HFF-Myc (cell line): ENCODE data around the gene RRP1.

Experiments used
- DNase-seq: peaks from one replicate; pipeline ENCODE4 v3.0.0-alpha.2; 2011; ENCODE audit warnings: low read depth; ENCODE audit errors: extremely low read depth
- H3K4me3 ChIP-seq: replicated peaks from 2 replicates; pipeline ENCODE4 v1.5.1; 2011; ENCODE audit warnings: low read depth, mild to moderate bottlenecking, control low read depth, low read length
- CTCF ChIP-seq: IDR thresholded peaks from 2 replicates; pipeline ENCODE4 v1.5.1; 2012; ENCODE audit warnings: mild to moderate bottlenecking, low read depth, low read length, control low read depth; ENCODE audit errors: missing control alignments

Gene RRP1

GRCh38 chr21:43812957-43813655, 23.7 kb downstream of the RRP1 start:
- no peak for DNase-seq
- TF ChIP-seq CTCF: no peak
- no peak overlapping the region for H3K4me3 ChIP-seq

GRCh38 chr21:43813656-43813980, 24.2 kb downstream of the RRP1 start:
- DNase-seq: no peak
- no peak for TF ChIP-seq CTCF
- no peak overlapping the region for H3K4me3 ChIP-seq

GRCh38 chr21:43814215-43815106, 25.1 kb downstream of the RRP1 start:
- no peak for DNase-seq
- H3K4me3 ChIP-seq: no peak overlapping the region

GRCh38 chr21:43815107-43815613, 25.8 kb downstream of the RRP1 start:
- TF ChIP-seq CTCF: no peak
- no peak overlapping the region for H3K4me3 ChIP-seq
- no peak for DNase-seq

More at GRCh38 chr21:43814215-43815106, 25.1 kb downstream of the RRP1 start:
- no peak for TF ChIP-seq CTCF

GRCh38 chr21:43815991-43816390, 26.6 kb downstream of the RRP1 start:
- TF ChIP-seq CTCF: no peak
- DNase-seq: no peak

GRCh38 chr21:43816611-43817071, 27.3 kb downstream of the RRP1 start:
- H3K4me3 ChIP-seq: no peak overlapping the region
- DNase-seq: no peak
- no peak for TF ChIP-seq CTCF

More at GRCh38 chr21:43815991-43816390, 26.6 kb downstream of the RRP1 start:
- no peak overlapping the region for H3K4me3 ChIP-seq
